T-helper 2 cell treated with Interferon-gamma antibody and Interleukin-4, amounts not matched to agents 5 μg/mL and 100 μg/mL, for 36 hours (primary cell): ENCODE results near the gene ADGRD1.
"Not testable (repeated sequence)": the region's sequence is repeated elsewhere in the genome, so short reads cannot be mapped to it uniquely, and the experiment has no call there.

ENCODE experiments used
- DNase-seq: peaks from one replicate; pipeline ENCODE4 v3.0.0; 2021; ENCODE audit warnings: low spot score
- H3K27ac Mint-ChIP-seq: one replicate; pipeline ENCODE4 v1.8.0; 2021; ENCODE audit warnings: mild to moderate bottlenecking, mixed read lengths
- H3K27me3 Mint-ChIP-seq: one replicate; pipeline ENCODE4 v1.8.0; 2021; ENCODE audit warnings: low read depth, mixed read lengths
- H3K36me3 Mint-ChIP-seq: one replicate; pipeline ENCODE4 v1.8.0; 2021; ENCODE audit warnings: low read depth, mixed read lengths
- H3K4me1 Mint-ChIP-seq: one replicate; pipeline ENCODE4 v1.8.0; 2021; ENCODE audit warnings: low read depth, mixed read lengths
- H3K4me3 Mint-ChIP-seq: one replicate; pipeline ENCODE4 v1.8.0; 2022; ENCODE audit warnings: mild to moderate bottlenecking, moderate library complexity, mixed read lengths
- H3K9me3 Mint-ChIP-seq: one replicate; pipeline ENCODE4 v1.8.0; 2021; ENCODE audit warnings: mixed read lengths

ADGRD1 gene

GRCh38 chr12:130925666-130926015 is 28.1 kb upstream of the ADGRD1 start:
- no peaks in the 10 kb centered on the region for H3K36me3 Mint-ChIP-seq
- H3K27me3 Mint-ChIP-seq: peaks cover 12% of the 10 kb centered on the region
- no peaks in the 10 kb centered on the region for H3K9me3 Mint-ChIP-seq
- no peak for DNase-seq
- no peak overlapping the region for H3K27ac Mint-ChIP-seq
- no peak overlapping the region for H3K4me3 Mint-ChIP-seq
- H3K4me1 Mint-ChIP-seq: no peaks in the 10 kb centered on the region

GRCh38 chr12:130929363-130929762 is 24.3 kb upstream of the ADGRD1 start:
- no peak for DNase-seq
- H3K27ac Mint-ChIP-seq: no peak overlapping the region
- H3K4me1 Mint-ChIP-seq: peaks cover 3% of the 10 kb centered on the region
- H3K9me3 Mint-ChIP-seq: no peaks in the 10 kb centered on the region
- H3K27me3 Mint-ChIP-seq: peaks cover 15% of the 10 kb centered on the region
- H3K4me3 Mint-ChIP-seq: no peak overlapping the region
- no peaks in the 10 kb centered on the region for H3K36me3 Mint-ChIP-seq

GRCh38 chr12:130932061-130932930 is 21.4 kb upstream of the ADGRD1 start:
- peaks cover 3% of the 10 kb centered on the region for H3K4me1 Mint-ChIP-seq
- peaks cover 18% of the 10 kb centered on the region for H3K27me3 Mint-ChIP-seq
- no peak overlapping the region for H3K27ac Mint-ChIP-seq
- no peaks in the 10 kb centered on the region for H3K9me3 Mint-ChIP-seq
- DNase-seq: no peak
- no peak overlapping the region for H3K4me3 Mint-ChIP-seq
- no peaks in the 10 kb centered on the region for H3K36me3 Mint-ChIP-seq

GRCh38 chr12:130933269-130933995 is 20.3 kb upstream of the ADGRD1 start:
- DNase-seq: no peak
- peaks cover 3% of the 10 kb centered on the region for H3K4me1 Mint-ChIP-seq
- peaks cover under 1% of the 10 kb centered on the region for H3K9me3 Mint-ChIP-seq
- no peak overlapping the region for H3K27ac Mint-ChIP-seq
- H3K4me3 Mint-ChIP-seq: no peak overlapping the region
- peaks cover 15% of the 10 kb centered on the region for H3K27me3 Mint-ChIP-seq
- no peaks in the 10 kb centered on the region for H3K36me3 Mint-ChIP-seq

- no peak overlapping the region for H3K27ac Mint-ChIP-seq
- H3K4me1 Mint-ChIP-seq: peaks cover 3% of the 10 kb centered on the region
Measured at GRCh38 chr12:130934753-130935152, 19.0 kb upstream of the ADGRD1 start.

GRCh38 chr12:130936561-130936960 is 17.1 kb upstream of the ADGRD1 start:
- H3K4me3 Mint-ChIP-seq: no peak overlapping the region
- no peak for DNase-seq
- H3K36me3 Mint-ChIP-seq: no peaks in the 10 kb centered on the region
- no peak overlapping the region for H3K27ac Mint-ChIP-seq
- peaks cover 3% of the 10 kb centered on the region for H3K4me1 Mint-ChIP-seq
- peaks cover 12% of the 10 kb centered on the region for H3K9me3 Mint-ChIP-seq
- peaks cover 8% of the 10 kb centered on the region for H3K27me3 Mint-ChIP-seq

More at GRCh38 chr12:130934753-130935152, 19.0 kb upstream of the ADGRD1 start:
- H3K27me3 Mint-ChIP-seq: peaks cover 8% of the 10 kb centered on the region
- no peak for DNase-seq
- H3K9me3 Mint-ChIP-seq: peaks cover 6% of the 10 kb centered on the region
- no peaks in the 10 kb centered on the region for H3K36me3 Mint-ChIP-seq
- no peak overlapping the region for H3K4me3 Mint-ChIP-seq

- Mint-ChIP-seq H3K9me3 (peaks cover 12% of the 10 kb centered on the region), H3K27me3 (peaks cover 8% of the 10 kb centered on the region)
- no peak for DNase-seq
Measured at GRCh38 chr12:130937063-130937462, 16.6 kb upstream of the ADGRD1 start.

GRCh38 chr12:130937546-130937945 is 16.2 kb upstream of the ADGRD1 start:
- not testable (repeated sequence) for H3K4me1 Mint-ChIP-seq, H3K36me3 Mint-ChIP-seq, H3K27ac Mint-ChIP-seq, H3K4me3 Mint-ChIP-seq, DNase-seq, H3K27me3 Mint-ChIP-seq
- H3K9me3 Mint-ChIP-seq: peaks cover 12% of the 10 kb centered on the region

More at GRCh38 chr12:130937063-130937462, 16.6 kb upstream of the ADGRD1 start:
- Mint-ChIP-seq H3K36me3 (no peaks in the 10 kb centered on the region), H3K4me1 (peaks cover 3% of the 10 kb centered on the region), H3K4me3 (no peak overlapping the region), H3K27ac (no peak overlapping the region)

GRCh38 chr12:130938186-130938585 is 15.5 kb upstream of the ADGRD1 start:
- H3K9me3 Mint-ChIP-seq: peaks cover 12% of the 10 kb centered on the region
- H3K4me1 Mint-ChIP-seq: no peaks in the 10 kb centered on the region
- H3K27me3 Mint-ChIP-seq: peaks cover 5% of the 10 kb centered on the region
- no peak overlapping the region for H3K4me3 Mint-ChIP-seq
- no peak for DNase-seq
- no peaks in the 10 kb centered on the region for H3K36me3 Mint-ChIP-seq
- no peak overlapping the region for H3K27ac Mint-ChIP-seq

GRCh38 chr12:130944878-130945277 is 8.8 kb upstream of the ADGRD1 start:
- peaks cover 5% of the 10 kb centered on the region for H3K27me3 Mint-ChIP-seq
- no peaks in the 10 kb centered on the region for H3K4me1 Mint-ChIP-seq
- no peak for DNase-seq
- H3K36me3 Mint-ChIP-seq: no peaks in the 10 kb centered on the region
- H3K9me3 Mint-ChIP-seq: peaks cover 20% of the 10 kb centered on the region
- no peak overlapping the region for H3K4me3 Mint-ChIP-seq
- H3K27ac Mint-ChIP-seq: no peak overlapping the region

GRCh38 chr12:130945786-130946492 is 7.8 kb upstream of the ADGRD1 start:
- H3K27ac Mint-ChIP-seq: no peak overlapping the region
- H3K4me1 Mint-ChIP-seq: no peaks in the 10 kb centered on the region
- H3K4me3 Mint-ChIP-seq: no peak overlapping the region
- no peak for DNase-seq
- H3K36me3 Mint-ChIP-seq: no peaks in the 10 kb centered on the region
- peaks cover 15% of the 10 kb centered on the region for H3K9me3 Mint-ChIP-seq
- H3K27me3 Mint-ChIP-seq: peaks cover 5% of the 10 kb centered on the region

GRCh38 chr12:130947028-130947613 is 6.6 kb upstream of the ADGRD1 start:
- Mint-ChIP-seq H3K4me3 (no peak overlapping the region), H3K27ac (no peak overlapping the region), H3K4me1 (no peaks in the 10 kb centered on the region), H3K27me3 (peaks cover 6% of the 10 kb centered on the region), H3K9me3 (peaks cover 15% of the 10 kb centered on the region), H3K36me3 (no peaks in the 10 kb centered on the region)
- DNase-seq: no peak

- DNase-seq: no peak
- Mint-ChIP-seq H3K27ac (no peak overlapping the region), H3K4me3 (no peak overlapping the region), H3K4me1 (no peaks in the 10 kb centered on the region), H3K9me3 (peaks cover 15% of the 10 kb centered on the region), H3K27me3 (peaks cover 12% of the 10 kb centered on the region), H3K36me3 (no peaks in the 10 kb centered on the region)
Measured at GRCh38 chr12:130948136-130948535, 5.6 kb upstream of the ADGRD1 start.
